ENCODE data around the gene RASAL1.

Gene RASAL1

DNA sequence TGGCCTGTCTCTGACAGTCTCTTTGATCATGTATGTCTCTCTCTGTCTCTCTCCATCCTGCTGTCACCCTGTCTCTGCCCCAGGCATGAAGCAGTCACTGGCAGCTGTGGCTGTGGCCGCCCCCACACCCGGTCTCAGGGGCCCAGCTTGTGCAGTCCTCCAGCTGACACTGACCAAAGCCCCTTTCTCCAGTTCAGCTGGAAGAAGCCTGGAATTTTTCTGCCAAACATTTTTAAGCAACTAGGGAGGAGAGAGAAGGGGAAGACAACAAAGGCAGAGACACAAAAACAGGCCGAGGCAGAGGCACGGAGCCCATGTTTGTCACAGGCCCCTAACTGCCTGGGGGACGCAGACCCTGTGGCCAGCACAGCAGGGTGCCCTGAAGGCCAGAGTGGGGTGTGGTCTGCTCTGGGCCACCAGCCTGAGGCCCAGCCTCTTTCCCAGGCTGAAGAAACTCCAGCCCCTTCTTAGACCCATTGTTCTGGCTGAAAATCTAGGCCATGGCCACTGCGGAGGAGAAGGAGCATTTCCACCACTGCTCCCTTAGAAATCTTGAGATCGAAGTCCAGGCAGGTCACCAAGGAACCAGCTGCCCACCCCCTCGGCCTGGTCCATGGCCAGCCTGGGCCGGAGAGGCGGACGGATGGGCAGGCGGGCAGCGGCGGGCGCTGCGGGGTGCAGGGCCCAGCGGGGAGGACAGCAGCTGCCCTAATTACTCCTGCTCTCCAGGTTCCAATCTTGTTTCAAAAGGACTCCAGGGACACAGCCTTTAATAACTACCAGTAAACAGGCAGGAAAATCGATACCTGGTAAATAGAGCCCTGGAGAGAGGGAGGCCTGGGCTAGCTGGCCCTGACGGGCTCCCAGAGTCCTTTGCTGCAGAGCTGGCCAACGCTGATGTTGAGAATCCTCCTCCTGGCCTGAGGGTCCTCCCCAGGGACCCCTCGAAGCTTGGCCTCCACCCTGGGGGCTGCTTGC is 64.1 kb downstream of the RASAL1 start:
- no peak overlapping the region for H3K4me3 ChIP-seq (ENCODE audit: low read depth, low read length)
- TF ChIP-seq, protein P1, sequence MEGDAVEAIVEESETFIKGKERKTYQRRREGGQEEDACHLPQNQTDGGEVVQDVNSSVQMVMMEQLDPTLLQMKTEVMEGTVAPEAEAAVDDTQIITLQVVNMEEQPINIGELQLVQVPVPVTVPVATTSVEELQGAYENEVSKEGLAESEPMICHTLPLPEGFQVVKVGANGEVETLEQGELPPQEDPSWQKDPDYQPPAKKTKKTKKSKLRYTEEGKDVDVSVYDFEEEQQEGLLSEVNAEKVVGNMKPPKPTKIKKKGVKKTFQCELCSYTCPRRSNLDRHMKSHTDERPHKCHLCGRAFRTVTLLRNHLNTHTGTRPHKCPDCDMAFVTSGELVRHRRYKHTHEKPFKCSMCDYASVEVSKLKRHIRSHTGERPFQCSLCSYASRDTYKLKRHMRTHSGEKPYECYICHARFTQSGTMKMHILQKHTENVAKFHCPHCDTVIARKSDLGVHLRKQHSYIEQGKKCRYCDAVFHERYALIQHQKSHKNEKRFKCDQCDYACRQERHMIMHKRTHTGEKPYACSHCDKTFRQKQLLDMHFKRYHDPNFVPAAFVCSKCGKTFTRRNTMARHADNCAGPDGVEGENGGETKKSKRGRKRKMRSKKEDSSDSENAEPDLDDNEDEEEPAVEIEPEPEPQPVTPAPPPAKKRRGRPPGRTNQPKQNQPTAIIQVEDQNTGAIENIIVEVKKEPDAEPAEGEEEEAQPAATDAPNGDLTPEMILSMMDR (IDR thresholded peaks at IDR 0.05; ENCODE audit: low read depth, low read length), result no peak

DNA sequence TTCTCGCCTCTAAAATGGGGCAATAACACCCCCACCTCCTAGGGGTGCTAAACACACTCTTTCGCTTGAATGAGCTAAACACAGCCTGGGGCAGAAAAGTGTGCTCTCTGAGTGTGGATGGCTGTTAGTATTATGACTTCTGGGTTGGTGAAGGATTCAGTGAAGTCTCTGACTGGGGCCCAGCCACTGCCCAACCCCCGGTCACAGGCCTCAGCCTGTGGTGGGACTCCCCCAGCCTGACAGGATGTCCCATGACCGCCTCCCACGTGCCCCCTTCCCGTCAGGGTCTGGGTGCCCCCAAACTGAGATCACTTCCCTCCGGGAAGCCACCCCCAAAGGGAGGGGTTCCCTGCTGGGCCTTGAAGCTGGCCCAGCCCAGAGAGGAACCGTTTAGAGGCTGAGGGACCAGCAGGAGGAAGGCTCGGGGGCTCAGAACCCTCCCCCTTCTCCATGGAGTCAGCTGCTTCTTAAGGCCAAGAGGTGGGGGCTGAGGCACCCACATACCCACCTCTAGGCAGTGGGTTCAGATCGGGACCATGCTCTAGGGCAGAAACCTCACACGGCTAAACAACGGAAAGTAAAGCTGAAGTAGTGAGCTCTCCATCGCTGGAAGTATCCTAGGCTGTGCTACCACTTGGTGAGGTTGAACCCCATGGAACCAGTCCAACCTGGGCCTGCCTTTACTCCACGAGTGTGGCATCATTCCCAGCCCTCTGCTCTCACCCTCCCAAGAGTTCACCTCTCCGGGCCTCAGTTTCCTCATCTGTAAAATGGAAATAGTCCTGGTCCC is 65.2 kb downstream of the RASAL1 start:
- H3K4me3 ChIP-seq (ENCODE audit: low read depth, low read length), result no peak overlapping the region
- TF ChIP-seq, protein P1 (IDR thresholded peaks at IDR 0.05; ENCODE audit: low read depth, low read length), result no peak

DNA sequence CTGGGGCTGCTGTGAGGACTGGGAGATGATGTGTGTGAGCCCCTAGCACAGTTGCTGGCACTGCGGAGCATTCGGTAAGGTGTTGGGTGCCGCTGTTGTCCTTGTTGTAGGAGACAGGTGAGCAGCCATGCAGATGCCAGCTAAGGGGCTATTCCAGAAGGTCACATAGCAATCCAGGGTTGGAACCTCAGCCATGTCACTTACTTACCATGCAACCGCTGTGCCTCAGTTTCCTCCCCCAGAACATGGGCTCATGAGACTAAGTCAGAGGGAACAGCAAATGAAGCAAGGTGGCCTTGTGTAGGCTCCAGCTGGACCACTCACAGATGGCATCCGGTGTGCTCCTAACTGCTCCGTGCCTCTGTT is 65.8 kb downstream of the RASAL1 start:
- TF ChIP-seq, protein P1 (IDR thresholded peaks at IDR 0.05; ENCODE audit: low read depth, low read length), result no peak
- no peak overlapping the region for H3K4me3 ChIP-seq (ENCODE audit: low read depth, low read length)

DNA sequence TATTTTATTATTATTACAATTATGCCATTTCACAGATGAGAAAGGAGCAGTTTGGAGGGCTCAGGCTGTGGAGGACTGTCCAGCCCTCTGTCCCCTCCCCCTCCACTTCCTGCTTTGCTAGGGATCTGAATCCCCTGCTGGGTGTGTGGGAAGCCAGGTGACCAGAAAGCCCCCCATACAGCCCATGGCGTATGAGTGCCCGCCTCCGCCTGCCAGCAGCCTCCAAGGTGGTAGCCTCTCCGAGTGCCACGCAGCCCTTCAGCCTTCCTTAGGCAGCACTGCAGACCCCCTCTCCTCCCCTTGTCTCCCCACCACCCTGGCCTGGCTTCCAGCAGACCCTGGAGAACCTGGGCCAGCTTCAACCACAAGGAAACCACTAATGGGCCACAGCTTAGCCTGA is 66.4 kb downstream of the RASAL1 start:
- TF ChIP-seq, protein P1 (IDR thresholded peaks at IDR 0.05; ENCODE audit: low read depth, low read length), result no peak
- no peak overlapping the region for H3K4me3 ChIP-seq (ENCODE audit: low read depth, low read length)

GRCh38 chr12:113067987-113068935 is 67.3 kb downstream of the RASAL1 start:
- no peak overlapping the region for H3K4me3 ChIP-seq (ENCODE audit: low read depth, low read length)
- TF ChIP-seq, protein P1 (IDR thresholded peaks at IDR 0.05; ENCODE audit: low read depth, low read length), result no peak

DNA sequence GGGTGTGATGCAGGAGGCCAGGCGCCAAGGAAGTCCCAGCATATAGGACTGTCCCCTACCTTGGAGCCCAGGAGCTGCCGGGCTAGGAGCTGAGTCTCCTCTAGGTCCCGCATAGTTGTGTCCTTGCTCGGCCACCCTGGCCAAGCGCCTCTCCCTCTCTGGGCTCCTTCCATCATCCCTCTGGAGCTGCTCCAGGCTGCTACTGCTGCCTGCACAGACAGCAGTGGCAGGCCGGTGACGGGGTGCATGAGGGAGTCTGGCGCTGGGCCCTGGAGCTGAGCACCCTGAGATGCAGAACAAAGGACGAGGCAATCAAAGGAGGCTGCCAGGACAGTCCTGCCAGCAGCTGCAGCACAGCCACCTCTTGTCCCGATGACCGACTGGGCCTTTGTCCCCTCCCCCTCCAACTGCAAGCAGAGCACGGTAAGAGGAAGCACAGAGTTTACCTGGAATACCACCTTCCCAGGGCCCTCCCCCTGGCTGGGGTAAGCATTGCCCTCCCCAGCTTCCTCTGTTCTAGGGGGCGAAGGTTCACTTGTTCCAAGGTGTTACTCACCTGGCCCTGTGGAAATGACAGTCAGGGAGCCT is 68.7 kb downstream of the RASAL1 start:
- TF ChIP-seq, protein P1 (IDR thresholded peaks at IDR 0.05; ENCODE audit: low read depth, low read length), result no peak
- H3K4me3 ChIP-seq (ENCODE audit: low read depth, low read length), result no peak overlapping the region

Measured in WI38 (cell line).